Chondrocyte (in vitro differentiated cells): ENCODE measurements around the gene SMIM28. TPM values are rescaled to one million over a fixed set of nuclear protein-coding genes. Genes with fewer than 3 reads are reported as not detected.

Experiments used
- DNase-seq: peaks from one replicate; pipeline ENCODE4 v3.0.0; 2021; ENCODE audit warnings: mixed read lengths, low spot score
- H3K27ac Mint-ChIP-seq: one replicate; pipeline ENCODE4 v1.8.0; 2021; ENCODE audit warnings: mild to moderate bottlenecking, moderate library complexity, mixed read lengths; ENCODE audit not compliant: unreplicated experiment
- H3K27me3 Mint-ChIP-seq: 2 replicates; pipeline ENCODE4 v1.8.0; 2021; ENCODE audit warnings: low read depth, mixed read lengths
- H3K36me3 Mint-ChIP-seq: 2 replicates; pipeline ENCODE4 v1.8.0; 2021; ENCODE audit warnings: low read depth, mixed read lengths
- H3K4me1 Mint-ChIP-seq: 2 replicates; pipeline ENCODE4 v1.8.0; 2021; ENCODE audit warnings: low read depth, mild to moderate bottlenecking, mixed read lengths
- H3K4me3 Mint-ChIP-seq: one replicate; pipeline ENCODE4 v1.8.0; 2021; ENCODE audit warnings: mild to moderate bottlenecking, moderate library complexity, mixed read lengths; ENCODE audit not compliant: unreplicated experiment
- H3K9me3 Mint-ChIP-seq: 2 replicates; pipeline ENCODE4 v1.8.0; 2021; ENCODE audit warnings: low read depth, mixed read lengths
- CTCF ChIP-seq: fragments of 200-600 bp; sonication (generic); IDR thresholded peaks from 2 replicates; pipeline ENCODE4 v1.5.0; 2021; ENCODE audit warnings: antibody characterized with exemption, mild to moderate bottlenecking, moderate library complexity
- total RNA-seq: library from RNA; stranded (reverse); gene quantifications from 3 replicates; pipeline ENCODE4 v1.2.1, GENCODE V29; 2021

SMIM28 gene
- total RNA-seq, 1 donor from 2014 or later, result not detected

DNA sequence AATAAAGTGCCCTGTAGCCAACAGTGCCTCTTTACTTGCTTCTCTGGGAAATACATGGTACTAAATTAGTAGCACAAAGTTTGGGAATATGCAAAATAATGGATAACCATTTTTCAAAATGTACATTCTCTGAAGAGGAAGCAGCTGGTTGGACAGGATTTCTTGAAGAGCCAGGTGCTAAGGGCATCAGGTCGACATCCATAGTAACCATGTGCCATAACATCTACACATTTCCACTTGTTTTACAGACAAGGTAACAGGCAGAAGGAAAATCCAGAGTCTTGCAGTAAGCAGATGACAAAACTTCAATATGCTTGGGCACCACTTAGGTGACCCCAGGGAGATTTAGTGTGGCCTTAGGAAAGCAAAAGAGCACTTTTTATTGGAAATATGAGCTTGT is 36.5 kb upstream of the SMIM28 start:
- Mint-ChIP-seq H3K27ac (no peak overlapping the region), H3K9me3 (no peaks in the 10 kb centered on the region), H3K4me3 (no peak overlapping the region), H3K27me3 (no peaks in the 10 kb centered on the region), H3K4me1 (no peaks in the 10 kb centered on the region), H3K36me3 (peaks cover 1% of the 10 kb centered on the region)
- TF ChIP-seq CTCF, result no peak
- DNase-seq, result no peak

DNA sequence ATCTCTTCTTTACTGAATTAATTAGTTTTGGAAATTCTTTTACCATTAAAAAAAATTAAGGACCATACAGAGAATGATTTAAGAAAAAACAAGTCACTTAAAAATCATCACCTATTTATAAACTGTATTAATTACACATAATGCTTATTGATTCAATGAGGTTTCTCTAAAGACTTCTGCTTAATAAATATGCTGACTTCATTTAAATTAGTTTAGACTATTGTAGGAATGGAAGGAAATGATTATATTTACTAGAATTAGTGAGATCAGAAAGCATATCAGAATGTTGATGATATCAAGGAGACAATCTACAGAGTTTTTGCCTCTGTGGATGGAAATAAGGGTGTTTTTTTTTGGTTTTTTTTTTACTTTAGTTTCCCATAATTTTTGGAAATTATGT is 34.6 kb upstream of the SMIM28 start:
- H3K4me3 Mint-ChIP-seq, result no peak overlapping the region
- H3K27me3 Mint-ChIP-seq, result no peaks in the 10 kb centered on the region

GRCh38 chr6:138345565-138346285 is 32.0 kb upstream of the SMIM28 start:
- Mint-ChIP-seq H3K27me3 (no peaks in the 10 kb centered on the region), H3K36me3 (no peaks in the 10 kb centered on the region), H3K27ac (no peak overlapping the region), H3K4me1 (peaks cover 10% of the 10 kb centered on the region), H3K4me3 (no peak overlapping the region), H3K9me3 (no peaks in the 10 kb centered on the region)
- TF ChIP-seq CTCF, result no peak
- no peak for DNase-seq

More for the DNA sequence above, 34.6 kb upstream of the SMIM28 start:
- no peak overlapping the region for H3K27ac Mint-ChIP-seq
- H3K4me1 Mint-ChIP-seq, result peaks cover 10% of the 10 kb centered on the region
- H3K9me3 Mint-ChIP-seq, result no peaks in the 10 kb centered on the region
- H3K36me3 Mint-ChIP-seq, result no peaks in the 10 kb centered on the region
- DNase-seq, result no peak
- no peak for TF ChIP-seq CTCF

GRCh38 chr6:138346302-138347195 is 31.2 kb upstream of the SMIM28 start:
- no peak for DNase-seq
- Mint-ChIP-seq H3K36me3 (no peaks in the 10 kb centered on the region), H3K4me1 (peaks cover 10% of the 10 kb centered on the region), H3K9me3 (no peaks in the 10 kb centered on the region), H3K27ac (no peak overlapping the region), H3K27me3 (no peaks in the 10 kb centered on the region), H3K4me3 (no peak overlapping the region)
- no peak for TF ChIP-seq CTCF

- peaks cover 10% of the 10 kb centered on the region for H3K4me1 Mint-ChIP-seq
- no peaks in the 10 kb centered on the region for H3K36me3 Mint-ChIP-seq
- no peak overlapping the region for H3K27ac Mint-ChIP-seq
- H3K9me3 Mint-ChIP-seq, result no peaks in the 10 kb centered on the region
- no peak overlapping the region for H3K4me3 Mint-ChIP-seq
- peaks cover 2% of the 10 kb centered on the region for H3K27me3 Mint-ChIP-seq
- no peak for TF ChIP-seq CTCF
- no peak for DNase-seq
These were observed 29.8 kb upstream of the SMIM28 start for GRCh38 chr6:138347864-138348263.
